Mesenteric fat pad (tissue), 1 donor: ENCODE measurements around the gene UBE2E1. TPM values are rescaled to one million over a fixed set of nuclear protein-coding genes. Genes with fewer than 3 reads are reported as not detected.
"Not testable (repeated sequence)": the region's sequence is repeated elsewhere in the genome, so short reads cannot be mapped to it uniquely, and the experiment has no call there.

Experiments
- DNase-seq: peaks from one replicate; pipeline ENCODE4 v3.0.0-alpha.2; 2020; ENCODE audit warnings: low spot score
- total RNA-seq: library from RNA; stranded (reverse); fragmentation: NEBNext Ultra II Directional; extraction: Animal tissue kit (Norgen Biotek cat#: 25700); gene quantifications from one replicate; pipeline ENCODE4 v1.2.1, GENCODE V29; 2021
- donor health status: DM: yes; HTN: yes; CAD: no.

UBE2E1 gene
- total RNA-seq, 1 donor from 2014 or later, result 93.7 TPM

- DNase-seq, result no peak
Observed at GRCh38 chr3:23843869-23844268, 38.1 kb downstream of the UBE2E1 start.

GRCh38 chr3:23845326-23846216 is 39.8 kb downstream of the UBE2E1 start:
- no peak for DNase-seq

- not testable (repeated sequence) for DNase-seq
Observed at GRCh38 chr3:23849462-23849861, 43.7 kb downstream of the UBE2E1 start.

GRCh38 chr3:23856286-23856685 is 50.5 kb downstream of the UBE2E1 start:
- DNase-seq, result no peak

- DNase-seq, result no peak
Observed at GRCh38 chr3:23859012-23859743, 53.4 kb downstream of the UBE2E1 start.

GRCh38 chr3:23859839-23860382 is 54.2 kb downstream of the UBE2E1 start:
- no peak for DNase-seq

GRCh38 chr3:23861689-23862088 is 55.9 kb downstream of the UBE2E1 start:
- DNase-seq, result no peak

- DNase-seq, result no peak
Observed at GRCh38 chr3:23863060-23863459, 57.3 kb downstream of the UBE2E1 start.

- DNase-seq, result no peak
Observed at GRCh38 chr3:23864931-23865330, 59.2 kb downstream of the UBE2E1 start.

- DNase-seq, result no peak
Observed at GRCh38 chr3:23865595-23866396, 60.0 kb downstream of the UBE2E1 start.

- DNase-seq, result no peak
Observed at GRCh38 chr3:23867400-23867799, 61.6 kb downstream of the UBE2E1 start.

GRCh38 chr3:23867838-23868237 is 62.1 kb downstream of the UBE2E1 start:
- no peak for DNase-seq

GRCh38 chr3:23869977-23870662 is 64.4 kb downstream of the UBE2E1 start:
- DNase-seq, result no peak

- DNase-seq, result not testable (repeated sequence)
Observed at GRCh38 chr3:23870663-23871043, 64.9 kb downstream of the UBE2E1 start.

GRCh38 chr3:23871361-23871760 is 65.6 kb downstream of the UBE2E1 start:
- DNase-seq, result not testable (repeated sequence)

GRCh38 chr3:23872330-23872729 is 66.6 kb downstream of the UBE2E1 start:
- DNase-seq, result no peak

GRCh38 chr3:23873941-23874340 is 68.2 kb downstream of the UBE2E1 start:
- DNase-seq, result no peak

- DNase-seq, result no peak
Observed at GRCh38 chr3:23874359-23875112, 68.8 kb downstream of the UBE2E1 start.

GRCh38 chr3:23875113-23875725 is 69.5 kb downstream of the UBE2E1 start:
- no peak for DNase-seq
